HCT116 (cell line): ENCODE results near the gene RAVER2.

Source experiments
- CTCF ChIP-seq, 3 experiments: fragments of 200-600 bp in 1 of 3; sonication (generic) in 1 of 3; IDR thresholded peaks in 2 of 3; conservative IDR thresholded peaks in 1 of 3; 2 replicates each; pipeline ENCODE4 v1.5.1; 2012 to 2017; ENCODE audit warnings: low read depth in 2 of 3, low read length in 2 of 3, antibody characterized with exemption in 1 of 3, borderline replicate concordance in 1 of 3, control low read depth in 1 of 3, mild to moderate bottlenecking in 1 of 3, mixed read lengths in 1 of 3, mixed run types in 1 of 3, moderate library complexity in 1 of 3; ENCODE audit not compliant: insufficient read depth in 1 of 3
- RAD21 ChIP-seq: IDR thresholded peaks from 2 replicates; pipeline ENCODE4 v1.6.1; 2012; ENCODE audit warnings: low read depth, mild to moderate bottlenecking

DNA sequence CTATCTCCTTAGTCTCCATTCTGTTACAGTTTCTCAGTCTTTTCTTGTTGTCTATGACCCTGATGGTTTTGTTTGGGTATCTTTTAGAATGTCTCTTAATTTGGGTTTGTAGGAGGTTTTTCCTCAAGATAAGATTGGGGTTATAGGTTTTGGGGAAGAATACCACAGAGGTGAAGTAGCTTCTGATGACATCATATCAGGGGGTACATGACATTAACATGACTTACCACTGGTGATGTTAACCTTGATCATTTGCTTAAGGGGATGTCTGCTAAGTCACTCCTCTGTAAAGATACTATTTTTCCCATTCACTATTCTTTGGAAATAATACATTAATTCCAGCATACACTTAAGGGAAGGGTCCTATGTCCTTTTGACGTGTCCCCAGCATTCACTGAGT, 11.9 kb downstream of the RAVER2 start:
- TF ChIP-seq RAD21, result no peak
- no peak for TF ChIP-seq CTCF (IDR thresholded peaks at IDR 0.05 in 2 of 3, conservative IDR thresholded peaks at IDR 0.05 in 1 of 3; ENCODE audit: borderline replicate concordance in 1 of 3, insufficient read depth in 1 of 3, low read depth in 2 of 3, low read length in 2 of 3)
